GM19468 (cell line): Measurements from ENCODE around the gene TPRA1.

Source experiments
- ATAC-seq: cut with Tn5 transposase; IDR thresholded peaks from one replicate; pipeline ENCODE4 v1.9.1; 2021; ENCODE audit warnings: mild to moderate bottlenecking, moderate library complexity, moderate number of reproducible peaks; ENCODE audit not compliant: unreplicated experiment; ENCODE audit errors: extremely low read depth

The TPRA1 gene

DNA sequence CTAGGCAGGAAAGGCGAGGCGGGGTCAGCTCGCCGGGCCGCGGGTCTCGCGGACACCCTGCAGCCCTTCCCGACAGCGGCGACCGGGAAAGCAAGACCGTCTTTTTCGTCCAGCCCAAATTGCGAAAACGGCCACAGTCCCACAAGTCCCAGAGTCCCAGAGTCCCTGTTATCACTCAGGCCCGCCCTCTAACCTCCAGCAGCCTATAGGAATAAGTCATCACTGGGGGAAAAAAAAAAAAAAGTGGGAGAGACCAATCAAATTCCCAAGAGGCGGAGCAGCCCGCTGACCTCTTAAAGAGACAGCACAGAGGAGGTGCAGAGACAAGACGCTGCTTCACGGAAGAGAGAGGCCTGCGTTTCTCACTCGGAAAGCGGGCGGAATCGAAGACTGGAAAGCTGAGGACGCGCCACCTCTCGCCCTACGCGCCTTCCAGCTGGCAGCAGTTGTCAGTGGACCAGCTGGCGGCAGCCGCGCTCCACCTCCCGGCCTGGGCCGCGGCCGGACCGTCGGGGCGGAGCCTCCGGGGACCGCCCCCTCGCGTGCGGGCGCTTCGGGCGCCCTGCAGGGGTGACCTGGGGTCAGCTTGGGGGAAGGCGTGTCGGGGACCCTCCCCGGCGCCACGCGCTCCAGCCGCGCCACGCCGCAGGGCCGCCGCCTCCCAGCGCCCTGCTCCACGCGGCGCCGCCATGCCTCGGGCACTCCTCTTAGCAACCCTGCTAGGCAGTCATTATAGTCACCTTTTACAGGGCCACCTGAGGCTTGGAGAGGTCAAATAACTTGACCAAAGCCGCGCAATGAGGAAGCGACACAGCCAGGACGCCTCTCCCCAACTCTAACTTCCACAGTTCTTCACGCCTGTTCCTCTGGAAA, at the start of gene TPRA1:
Gene TPRA1 (minus strand): TSS at position 141 of the 873 bp plus-strand sequence. CDS start 10,587 bp downstream, outside the sequence.
- ATAC-seq, result peak; percentile 74

DNA sequence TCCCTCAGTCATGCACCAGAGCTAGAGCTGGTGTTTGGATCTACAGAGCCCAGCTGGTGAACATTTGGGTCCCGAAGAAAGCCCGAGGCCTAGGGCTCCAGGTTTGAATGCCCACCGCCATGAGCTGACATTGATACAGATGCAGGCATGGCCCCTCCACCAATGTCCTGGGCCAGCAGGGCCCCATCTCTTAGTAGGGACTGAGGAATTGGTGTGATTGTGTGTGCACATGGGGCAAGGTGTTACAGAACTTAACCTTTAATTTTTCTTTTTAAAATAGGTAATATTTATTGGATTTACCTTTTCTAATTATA, 49.5 kb upstream of the TPRA1 start:
- ATAC-seq, result no peak

DNA sequence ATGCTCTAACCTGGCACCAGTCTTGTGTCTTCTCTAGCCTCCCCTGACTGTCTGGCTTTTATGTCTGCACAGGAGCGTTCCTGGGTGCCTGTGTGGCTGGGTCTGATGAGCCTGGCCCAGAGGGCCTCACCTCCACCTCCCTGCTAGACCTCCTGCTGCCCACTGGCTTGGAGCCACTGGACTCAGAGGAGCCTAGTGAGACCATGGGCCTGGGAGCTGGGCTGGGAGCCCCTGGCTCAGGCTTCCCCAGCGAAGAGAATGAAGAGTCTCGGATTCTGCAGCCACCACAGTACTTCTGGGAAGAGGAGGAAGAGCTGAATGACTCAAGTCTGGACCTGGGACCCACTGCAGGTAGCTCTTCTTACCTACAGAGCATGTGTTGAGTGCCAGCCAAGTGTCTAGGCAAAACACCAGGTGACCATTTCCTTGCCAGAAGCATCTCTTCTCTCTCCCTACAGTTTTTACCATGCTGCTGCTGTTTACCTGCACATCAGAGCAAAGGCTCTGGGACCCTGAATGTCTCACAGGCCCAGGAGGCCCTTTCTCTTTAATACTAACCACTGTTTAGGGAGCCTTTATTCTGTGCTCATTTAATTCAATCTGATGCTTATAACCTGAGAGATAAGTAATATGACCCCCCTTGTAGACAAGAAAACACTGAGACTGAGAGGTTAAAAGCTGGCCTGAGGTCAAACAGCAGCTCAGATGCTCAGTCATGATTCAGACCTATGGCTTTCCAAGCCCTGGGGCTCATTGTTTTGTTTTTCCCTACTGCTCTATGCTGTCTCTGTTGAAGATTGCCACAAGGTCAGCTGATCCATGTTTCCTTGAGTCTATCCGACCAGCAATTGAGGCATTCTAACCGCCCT, 48.9 kb upstream of the TPRA1 start:
- ATAC-seq, result no peak

DNA sequence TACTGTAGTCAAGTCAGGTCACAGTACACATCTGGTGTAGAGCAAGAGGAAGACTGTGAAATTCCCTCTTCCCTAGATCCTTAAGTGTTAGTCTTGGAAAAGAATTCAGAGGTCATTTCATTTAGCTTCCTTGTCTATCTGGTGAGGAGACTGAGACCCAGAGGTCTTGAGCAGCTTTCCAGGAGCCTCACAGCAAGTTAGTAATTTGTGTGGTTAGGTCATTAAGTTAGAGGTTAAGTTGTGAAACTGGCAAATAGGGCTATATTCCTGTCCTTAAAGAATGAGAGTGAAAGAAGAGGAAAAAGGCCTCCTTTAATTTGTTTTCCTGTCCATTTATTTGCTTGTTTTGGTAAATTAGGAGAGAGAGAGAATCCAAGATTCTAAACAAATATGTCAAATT, 47.4 kb upstream of the TPRA1 start:
- no peak for ATAC-seq

DNA sequence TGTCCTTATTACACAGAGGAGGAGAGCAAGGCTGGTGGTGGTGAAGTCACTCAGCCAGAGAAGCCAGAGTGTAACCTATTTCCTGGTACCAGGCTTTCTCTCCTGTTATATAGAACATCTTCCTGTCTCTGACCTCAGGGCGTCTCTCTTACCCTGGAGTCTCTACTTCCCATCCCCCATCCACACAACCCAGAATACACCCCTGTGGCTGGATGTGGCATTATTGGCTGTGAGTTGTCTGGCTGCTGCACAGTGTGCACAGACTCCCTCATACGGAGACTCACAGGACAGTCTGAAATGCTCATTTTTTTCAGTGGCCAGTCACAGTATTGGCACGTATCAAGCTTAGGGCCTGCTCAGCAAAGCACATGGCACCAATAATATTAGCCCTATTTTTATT, 47.0 kb upstream of the TPRA1 start:
- no peak for ATAC-seq

DNA sequence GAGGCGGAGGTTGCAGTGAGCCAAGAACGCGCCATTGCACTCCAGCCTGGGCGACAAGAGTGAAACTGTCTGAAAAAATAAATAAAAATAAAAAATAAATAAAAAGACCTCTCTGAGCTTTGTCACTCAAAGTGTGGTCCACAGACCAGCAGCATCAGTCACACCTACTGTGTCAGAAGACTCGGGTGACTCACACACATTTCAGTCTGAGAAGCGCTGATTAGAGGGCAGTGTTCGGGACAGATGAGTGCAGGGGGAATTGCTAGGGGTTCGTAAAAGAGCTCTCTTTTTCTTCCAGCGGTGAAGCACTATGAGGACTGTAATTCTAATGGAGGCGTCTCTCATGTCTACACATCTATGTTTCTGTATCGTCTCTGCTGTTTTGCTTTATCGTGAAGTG, 44.1 kb upstream of the TPRA1 start:
- ATAC-seq, result no peak

DNA sequence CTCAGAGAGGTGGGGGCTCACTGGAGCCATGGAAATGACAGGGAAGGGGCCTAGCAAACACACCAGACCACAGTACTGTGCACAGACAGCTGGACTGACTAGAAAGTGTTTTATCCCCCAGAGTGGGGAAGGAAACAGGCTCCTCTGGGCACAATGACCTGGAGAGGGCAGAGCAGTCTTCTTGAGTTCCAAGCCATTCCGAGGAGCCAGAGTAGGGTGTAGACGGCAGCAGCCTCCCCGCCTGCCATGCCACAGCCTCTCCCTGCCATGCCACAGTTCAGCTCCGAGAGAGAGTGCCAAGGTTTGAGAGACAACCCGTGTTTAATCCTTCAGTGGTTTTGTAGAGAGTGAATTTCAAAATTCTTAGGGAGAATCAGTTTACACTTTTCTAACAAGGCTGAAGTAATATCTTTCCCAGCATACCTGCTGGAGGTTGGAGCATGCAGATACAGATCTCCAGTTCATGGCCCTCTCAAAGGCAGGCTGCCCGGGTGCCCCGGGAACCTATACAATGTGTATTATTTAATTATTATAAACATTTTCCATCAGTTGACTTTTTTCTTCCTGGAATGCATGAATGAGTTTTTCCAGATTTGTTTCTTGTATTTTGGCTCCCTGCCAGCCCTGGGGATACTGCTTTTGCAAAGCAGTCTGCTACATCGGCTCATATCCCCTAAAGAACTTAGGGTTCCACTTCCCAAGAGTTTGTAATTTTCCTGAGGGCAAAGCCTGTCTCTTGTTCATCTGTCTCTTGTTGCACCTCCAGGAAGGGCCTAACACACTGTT, 41.7 kb upstream of the TPRA1 start:
- ATAC-seq, result no peak

DNA sequence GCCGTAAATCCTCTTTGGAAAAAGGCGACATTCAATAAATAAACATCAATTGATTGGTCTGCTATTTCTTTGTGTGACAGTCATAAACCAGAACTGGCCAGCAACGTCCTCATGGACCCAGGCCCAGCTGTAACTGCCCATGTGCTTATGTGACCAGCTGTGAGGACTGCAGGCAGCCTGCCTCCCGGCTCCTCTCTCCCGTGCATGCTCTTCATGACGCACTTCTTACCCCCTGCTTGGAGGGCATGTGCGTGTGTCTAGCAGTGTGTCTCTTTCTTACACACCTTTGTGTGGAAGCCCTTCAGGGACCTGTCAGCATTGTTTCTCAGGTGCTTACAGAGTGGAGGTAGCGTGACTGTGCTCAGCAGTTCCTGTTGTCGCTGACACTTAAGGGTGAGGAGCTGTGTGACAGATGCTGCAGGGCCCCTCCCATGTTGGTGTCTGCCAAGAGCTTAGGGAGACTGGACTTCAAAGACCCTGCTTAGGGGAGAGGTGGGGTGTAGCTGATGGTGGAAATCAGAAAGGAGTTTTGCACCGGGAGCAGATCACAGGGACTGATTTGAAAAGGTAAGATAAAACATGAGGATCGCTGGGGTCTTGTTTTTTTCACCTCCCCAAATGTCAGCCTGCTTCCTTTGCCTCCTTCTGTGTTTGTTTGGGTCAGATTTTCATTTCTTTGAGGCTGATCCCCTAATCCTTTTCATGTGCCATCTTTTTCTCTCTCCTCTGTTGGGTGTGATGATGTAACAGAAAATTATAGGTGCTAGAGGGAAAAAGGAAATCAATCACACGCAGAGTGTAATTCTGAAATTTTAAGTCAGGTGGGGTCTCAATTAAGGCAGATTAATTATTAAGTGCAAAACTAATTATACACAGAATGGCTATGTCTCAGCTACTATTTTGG, 40.5 kb upstream of the TPRA1 start:
- no peak for ATAC-seq

DNA sequence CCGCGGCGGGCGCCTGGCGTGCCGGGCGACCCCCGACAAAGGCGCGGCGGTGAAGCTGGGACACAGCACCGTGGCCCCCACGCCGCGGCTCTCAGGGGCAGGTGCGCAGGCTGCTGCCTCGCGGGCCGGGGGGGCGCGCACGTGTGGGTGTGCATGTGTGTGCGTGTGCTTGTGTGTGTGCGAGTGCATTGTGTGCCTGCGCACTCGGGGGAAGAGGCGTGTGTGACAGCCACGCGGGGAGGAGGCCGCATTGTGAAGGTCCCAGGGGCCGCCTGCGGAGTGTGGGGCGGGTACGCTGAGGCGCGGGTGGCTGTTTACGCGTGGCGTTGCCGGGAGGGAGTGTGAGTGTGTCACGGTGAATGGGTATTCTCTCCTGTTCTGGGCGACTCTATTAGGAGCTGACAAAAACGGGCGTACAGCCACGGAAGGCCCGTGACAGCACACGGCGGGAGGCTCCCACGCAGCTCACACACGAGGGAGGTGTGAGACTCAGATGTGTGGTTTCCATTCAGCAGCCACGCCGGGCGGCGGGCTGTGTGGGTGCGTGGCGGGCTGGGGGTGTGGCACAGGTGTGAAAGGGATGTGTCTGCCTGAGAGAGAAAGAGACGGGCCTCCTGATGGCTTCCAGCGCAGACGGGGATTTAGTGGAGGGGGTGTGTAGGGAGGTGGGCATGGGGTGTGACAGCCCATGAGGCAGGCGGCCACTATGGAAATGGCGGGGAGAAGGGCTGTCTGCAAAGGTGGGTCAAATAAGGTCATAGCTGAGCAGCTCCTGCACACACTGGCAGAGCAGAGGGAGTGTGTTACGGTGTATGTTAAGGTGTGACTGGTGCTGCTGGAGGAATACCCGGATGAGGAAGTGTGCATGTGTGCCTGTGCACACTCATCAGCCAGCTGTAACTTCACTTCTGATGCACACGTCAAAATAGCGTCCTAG, 39.2 kb upstream of the TPRA1 start:
- no peak for ATAC-seq

DNA sequence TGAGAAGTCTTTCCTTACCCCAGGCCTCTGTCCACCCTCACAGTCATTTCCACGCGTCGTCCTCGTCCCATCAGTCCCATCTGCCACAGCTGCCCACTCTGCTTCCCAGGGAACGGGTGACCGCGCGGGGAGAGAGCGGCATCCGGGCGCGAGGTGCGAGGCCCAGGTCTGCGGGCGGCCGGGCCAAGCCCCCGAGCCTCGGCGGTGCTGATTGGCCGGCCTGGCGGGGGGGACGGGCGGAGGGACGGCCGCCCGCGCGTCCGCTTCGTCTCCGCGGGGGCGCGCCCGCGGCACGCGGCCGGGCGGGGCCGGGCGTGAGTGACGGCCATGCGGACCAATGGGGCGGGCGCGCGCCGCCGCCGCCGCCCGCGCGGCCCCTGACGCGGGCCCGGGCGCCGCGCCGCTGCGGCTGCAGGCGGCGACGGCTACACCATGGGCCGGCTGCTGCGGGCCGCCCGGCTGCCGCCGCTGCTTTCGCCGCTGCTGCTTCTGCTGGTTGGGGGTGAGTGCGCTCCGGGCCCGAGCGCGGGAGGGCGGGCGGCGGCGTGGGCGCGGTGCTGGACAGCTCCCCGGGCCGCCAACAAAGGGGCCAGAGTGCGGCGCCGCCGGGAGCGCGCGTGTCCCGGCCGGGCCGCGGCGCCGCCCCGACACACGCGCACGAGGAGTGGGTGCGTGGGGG, 38.4 kb upstream of the TPRA1 start, which contains the start of gene PODXL2:
Gene PODXL2 (plus strand): TSS at position 398 of the 679 bp plus-strand sequence. CDS start 35 bp downstream, at position 433.
- no peak for ATAC-seq

DNA sequence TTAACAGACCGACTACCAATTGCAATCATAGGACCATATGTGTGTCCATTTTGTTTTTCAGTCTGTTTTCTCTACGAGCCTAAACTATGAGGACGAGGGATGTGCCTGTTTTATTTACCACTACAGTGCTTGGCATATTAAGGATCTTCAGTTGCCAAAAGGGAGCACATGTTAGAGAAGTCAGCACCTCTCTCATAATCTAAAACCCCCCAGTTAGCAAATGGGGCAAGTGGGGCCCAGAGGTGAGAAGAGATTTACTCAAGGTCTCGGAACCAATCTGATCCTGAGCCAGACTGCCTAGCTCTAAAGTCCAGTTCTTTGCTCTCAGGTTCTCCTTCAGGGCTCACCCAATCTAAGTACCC, 37.9 kb upstream of the TPRA1 start:
- no peak for ATAC-seq

DNA sequence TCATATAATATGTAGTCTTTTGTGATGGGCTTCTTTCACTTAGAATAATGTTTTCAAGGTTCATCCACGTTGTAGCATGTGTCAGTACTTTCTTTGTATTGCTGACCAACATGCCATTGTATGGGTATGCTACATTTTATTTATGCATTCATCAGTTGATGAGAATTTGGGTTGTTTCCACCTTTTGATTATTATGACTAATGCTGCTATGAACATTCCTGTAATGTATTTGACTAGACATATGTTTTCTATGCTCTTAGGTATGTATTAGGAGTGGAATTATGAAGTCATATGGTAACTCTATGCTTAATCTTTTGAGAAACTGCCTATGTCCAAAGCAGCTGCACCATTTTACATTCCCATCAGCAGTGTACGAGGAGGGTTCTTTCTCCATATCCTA, 35.3 kb upstream of the TPRA1 start:
- ATAC-seq, result no peak

DNA sequence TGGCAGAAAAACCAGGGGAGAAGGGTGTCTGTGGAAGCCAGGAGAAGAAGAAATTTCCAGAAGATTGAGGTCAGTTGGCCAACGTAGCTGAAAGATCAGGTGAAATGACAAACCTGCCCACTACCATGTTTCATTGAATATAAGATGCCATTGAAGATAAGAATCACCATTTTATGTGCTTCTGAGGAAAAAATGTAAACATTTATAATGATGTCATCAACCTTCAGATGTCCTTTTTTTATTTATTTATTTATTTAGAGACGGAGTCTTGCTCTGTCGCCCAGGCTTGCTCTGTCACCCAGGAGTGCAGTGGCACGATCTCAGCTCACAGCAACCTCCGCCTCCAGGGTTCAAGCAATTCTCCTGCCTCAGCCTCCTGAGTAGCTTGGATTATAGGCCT, 33.5 kb upstream of the TPRA1 start:
- no peak for ATAC-seq

DNA sequence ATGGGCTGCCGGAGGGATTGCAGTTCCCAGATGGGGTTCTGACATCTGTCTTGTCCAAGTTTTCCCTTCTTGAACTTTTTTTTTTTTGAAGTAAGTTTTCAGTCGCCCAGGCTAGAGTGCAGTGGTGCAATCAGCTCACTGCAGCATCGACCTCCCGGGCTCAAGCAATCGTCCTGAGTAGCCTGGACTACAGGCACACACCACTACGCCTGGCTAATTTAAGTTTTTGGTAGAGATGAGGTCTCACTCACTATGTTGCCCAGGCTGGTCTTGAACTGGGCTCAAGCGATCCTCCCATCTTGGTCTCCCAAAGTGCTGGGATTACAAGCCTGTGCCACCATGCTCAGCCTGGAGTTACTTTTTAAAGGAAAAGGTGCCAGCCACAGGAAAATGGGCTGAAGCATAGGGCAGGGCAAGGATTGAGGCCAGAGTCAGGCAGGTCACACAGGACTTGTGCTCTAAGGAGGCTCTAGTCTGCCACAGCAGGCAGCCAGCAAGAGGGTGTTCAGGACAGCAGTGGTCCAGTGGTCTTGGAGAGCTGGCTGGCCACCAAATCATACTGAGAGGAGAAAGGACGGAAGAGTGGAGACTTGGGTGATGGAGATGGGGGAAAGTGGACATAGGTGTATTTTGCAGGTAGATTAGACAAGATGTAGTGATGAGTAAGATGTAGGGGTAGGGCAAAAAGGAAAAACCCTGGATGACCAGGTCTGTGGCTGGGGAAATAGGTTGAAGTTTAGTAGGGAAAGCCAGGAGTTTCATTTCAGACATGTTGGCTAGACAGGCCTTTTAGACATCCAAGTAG, 32.4 kb upstream of the TPRA1 start:
- no peak for ATAC-seq

DNA sequence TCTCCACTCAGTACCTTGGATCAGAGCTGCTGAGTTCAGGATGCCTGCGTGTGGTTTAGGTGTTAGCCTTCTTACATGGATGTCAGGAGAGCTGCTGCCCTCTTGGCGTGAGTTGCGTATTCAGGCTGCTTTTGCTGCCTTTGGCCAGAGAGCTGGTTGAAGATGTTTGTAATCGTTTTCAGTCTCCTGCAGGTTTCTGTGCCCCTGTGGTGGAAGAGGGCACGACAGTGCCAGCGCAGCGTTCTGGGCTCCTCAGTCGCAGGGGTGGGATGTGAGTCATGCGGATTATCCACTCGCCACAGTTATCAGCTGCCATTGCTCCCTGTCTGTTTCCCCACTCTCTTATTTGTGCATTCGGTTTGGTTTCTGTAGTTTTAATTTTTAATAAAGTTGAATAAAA, 31.5 kb upstream of the TPRA1 start:
- ATAC-seq, result no peak

DNA sequence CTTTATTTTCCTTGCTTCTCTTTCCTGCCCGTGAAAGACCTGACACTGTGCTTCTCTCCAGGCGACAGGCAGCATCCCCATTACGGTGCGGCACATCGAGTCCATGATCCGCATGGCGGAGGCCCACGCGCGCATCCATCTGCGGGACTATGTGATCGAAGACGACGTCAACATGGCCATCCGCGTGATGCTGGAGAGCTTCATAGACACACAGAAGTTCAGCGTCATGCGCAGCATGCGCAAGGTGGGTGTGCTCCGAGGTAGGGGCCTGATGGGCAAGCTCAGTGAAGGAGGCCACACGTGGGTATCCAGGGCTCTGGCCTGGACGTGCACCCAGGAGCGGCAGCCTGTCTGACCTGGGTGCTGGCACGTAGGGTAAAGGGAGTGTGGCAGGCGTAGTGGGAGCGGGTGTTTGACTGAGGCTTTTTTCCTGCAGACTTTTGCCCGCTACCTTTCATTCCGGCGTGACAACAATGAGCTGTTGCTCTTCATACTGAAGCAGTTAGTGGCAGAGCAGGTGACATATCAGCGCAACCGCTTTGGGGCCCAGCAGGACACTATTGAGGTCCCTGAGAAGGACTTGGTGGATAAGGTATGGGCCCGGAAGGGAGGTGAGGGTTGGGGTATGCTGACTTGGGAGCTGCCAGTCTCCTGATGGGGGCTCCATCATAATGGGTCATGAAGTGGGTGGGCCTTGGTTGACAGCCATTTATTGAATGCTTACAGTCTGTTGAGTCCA, 30.3 kb upstream of the TPRA1 start:
- no peak for ATAC-seq

DNA sequence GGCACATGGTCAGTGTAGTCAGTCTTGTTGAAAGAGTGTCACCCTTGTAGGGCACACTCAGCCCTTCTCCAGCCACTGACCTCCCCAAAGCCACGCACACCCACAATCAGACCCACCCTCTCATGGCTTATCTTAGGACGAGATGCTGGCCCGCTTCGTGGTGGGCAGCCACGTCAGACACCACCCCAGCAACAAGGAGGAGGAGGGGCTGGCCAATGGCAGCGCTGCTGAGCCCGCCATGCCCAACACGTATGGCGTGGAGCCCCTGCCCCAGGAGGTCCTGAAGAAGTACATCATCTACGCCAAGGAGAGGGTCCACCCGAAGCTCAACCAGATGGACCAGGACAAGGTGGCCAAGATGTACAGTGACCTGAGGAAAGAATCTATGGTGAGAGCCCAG, 28.4 kb upstream of the TPRA1 start:
- ATAC-seq, result no peak
